ENCODE data around the gene INSYN2B. TPM values are rescaled to one million over a fixed set of nuclear protein-coding genes. Genes with fewer than 3 reads are reported as not detected.

Gene INSYN2B
- total and polyA plus RNA-seq, 2 experiments from 2014 or later, result 10.1 to 43.2 TPM

DNA sequence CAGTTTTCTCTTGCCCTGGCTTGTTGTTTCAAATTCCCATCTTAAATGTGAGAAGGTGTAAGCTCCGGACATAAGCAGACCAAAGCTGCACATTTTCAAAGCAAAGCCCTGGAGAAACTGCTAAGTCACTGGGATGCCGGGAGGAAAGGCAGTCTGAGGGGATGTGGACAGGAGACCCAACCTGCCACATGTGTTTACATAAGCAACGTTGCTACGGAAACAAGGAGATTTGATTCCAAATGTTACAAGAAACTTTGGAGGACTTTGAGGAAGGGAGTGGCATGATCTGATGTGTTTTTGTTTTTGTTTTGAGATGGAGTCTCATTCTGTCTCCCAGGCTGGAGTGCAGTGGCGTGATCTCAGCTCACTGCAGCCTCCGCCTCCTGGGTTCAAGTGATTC, 25.7 kb upstream of the INSYN2B start:
- H3K9me3 ChIP-seq (ENCODE audit: low read depth), result no peaks in the 10 kb centered on the region

GRCh38 chr5:170000155-170000554, 19.9 kb upstream of the INSYN2B start:
- Histone ChIP-seq H3K9ac (no peak overlapping the region), H3K4me2 (ENCODE audit: unreplicated experiment) (no peak overlapping the region), H3K36me3 (ENCODE audit: low read depth) (no peaks in the 10 kb centered on the region), H3F3A (ENCODE audit: insufficient read depth) (no peaks in the 10 kb centered on the region), H3K4me1 (ENCODE audit: insufficient read depth) (no peaks in the 10 kb centered on the region), H3K27me3 (replicated peaks; ENCODE audit: insufficient read depth) (no peaks in the 10 kb centered on the region), H3K9me2 (ENCODE audit: insufficient read depth) (no peaks in the 10 kb centered on the region), H2AFZ (no peak overlapping the region), H3K79me2 (ENCODE audit: insufficient read depth) (no peaks in the 10 kb centered on the region), H3K27ac (no peak overlapping the region), H3K4me3 (no peak overlapping the region), H3K9me3 (ENCODE audit: low read depth) (no peaks in the 10 kb centered on the region), H4K20me1 (ENCODE audit: insufficient read depth) (no peaks in the 10 kb centered on the region)
- WGBS, 2 experiments (ENCODE audit: low coverage in 1 of 2, low lambda C conversion rate in 2 of 2, missing lambda C conversion rate in 2 of 2), result 69% methylated on average over 2 of the region's 2 CpGs
- no peak for TF ChIP-seq EZH2phosphoT487 (IDR thresholded peaks at IDR 0.05; ENCODE audit: insufficient read depth, low read depth)
- TF ChIP-seq EZH2 (IDR thresholded peaks at IDR 0.05; ENCODE audit: insufficient read depth, poor library complexity, severe bottlenecking), result no peak
- in situ Hi-C loops (cut with MboI), result no loop called here
- no peak for DNase-seq

More for the DNA sequence above, 25.7 kb upstream of the INSYN2B start:
- Histone ChIP-seq H3K79me2 (ENCODE audit: insufficient read depth) (no peaks in the 10 kb centered on the region), H3K27me3 (replicated peaks; ENCODE audit: insufficient read depth) (peaks cover 10% of the 10 kb centered on the region; the same call in 1 of the 2 replicates), H3K4me3 (no peak overlapping the region), H2AFZ (no peak overlapping the region), H3K27ac (no peak overlapping the region), H3K9me2 (ENCODE audit: insufficient read depth) (no peaks in the 10 kb centered on the region), H3K4me1 (ENCODE audit: insufficient read depth) (no peaks in the 10 kb centered on the region), H3F3A (ENCODE audit: insufficient read depth) (no peaks in the 10 kb centered on the region), H3K4me2 (ENCODE audit: unreplicated experiment) (no peak overlapping the region), H3K36me3 (ENCODE audit: low read depth) (no peaks in the 10 kb centered on the region), H4K20me1 (ENCODE audit: insufficient read depth) (no peaks in the 10 kb centered on the region), H3K9ac (no peak overlapping the region)
- WGBS, 2 experiments (ENCODE audit: low coverage in 1 of 2, low lambda C conversion rate in 2 of 2, missing lambda C conversion rate in 2 of 2), result 66% methylated on average over 6 of the region's 6 CpGs
- no peak for TF ChIP-seq EZH2phosphoT487 (IDR thresholded peaks at IDR 0.05; ENCODE audit: insufficient read depth, low read depth)
- TF ChIP-seq EZH2 (IDR thresholded peaks at IDR 0.05; ENCODE audit: insufficient read depth, poor library complexity, severe bottlenecking), result no peak
- DNase-seq, result no peak
- in situ Hi-C loops (cut with MboI), result no loop called here

- 90 to 94% methylated on average over 3 of the region's 3 CpGs for whole genome bisulfite sequencing, 2 experiments (ENCODE audit: low coverage in 1 of 2, low lambda C conversion rate in 2 of 2, missing lambda C conversion rate in 2 of 2)
- Histone ChIP-seq H3K79me2 (ENCODE audit: insufficient read depth) (no peaks in the 10 kb centered on the region), H2AFZ (no peak overlapping the region), H3K4me2 (ENCODE audit: unreplicated experiment) (no peak overlapping the region), H3K27me3 (replicated peaks; ENCODE audit: insufficient read depth) (no peaks in the 10 kb centered on the region), H3K4me3 (no peak overlapping the region), H4K20me1 (ENCODE audit: insufficient read depth) (no peaks in the 10 kb centered on the region), H3K27ac (no peak overlapping the region), H3K9ac (no peak overlapping the region), H3K4me1 (ENCODE audit: insufficient read depth) (no peaks in the 10 kb centered on the region), H3F3A (ENCODE audit: insufficient read depth) (no peaks in the 10 kb centered on the region), H3K36me3 (ENCODE audit: low read depth) (no peaks in the 10 kb centered on the region), H3K9me3 (ENCODE audit: low read depth) (no peaks in the 10 kb centered on the region), H3K9me2 (ENCODE audit: insufficient read depth) (no peaks in the 10 kb centered on the region)
- DNase-seq, result no peak
- TF ChIP-seq EZH2phosphoT487 (IDR thresholded peaks at IDR 0.05; ENCODE audit: insufficient read depth, low read depth) (no peak), EZH2 (IDR thresholded peaks at IDR 0.05; ENCODE audit: insufficient read depth, poor library complexity, severe bottlenecking) (no peak)
- in situ Hi-C loops (cut with MboI), result no loop called here
Measured at GRCh38 chr5:169999621-170000020, 19.3 kb upstream of the INSYN2B start.

GRCh38 chr5:169997798-169998197, 17.5 kb upstream of the INSYN2B start:
- no peak for DNase-seq

DNA sequence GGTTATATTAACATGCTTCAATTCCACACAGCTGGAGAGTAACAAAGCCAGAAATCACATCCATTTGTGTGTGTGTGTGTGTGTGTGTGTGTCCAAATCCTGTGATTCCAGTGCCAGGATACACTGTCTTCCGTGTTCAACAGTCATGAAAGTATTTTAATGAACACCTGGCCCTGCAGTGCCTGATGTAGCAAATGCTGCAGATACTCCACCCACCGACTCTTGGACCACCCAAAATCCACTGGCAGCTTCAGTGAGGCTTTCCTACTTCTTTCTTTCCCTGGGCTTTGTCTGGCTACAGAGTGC, 13.1 kb upstream of the INSYN2B start:
- H3K4me2 ChIP-seq (ENCODE audit: unreplicated experiment), result no peak overlapping the region
- TF ChIP-seq EZH2phosphoT487 (IDR thresholded peaks at IDR 0.05; ENCODE audit: insufficient read depth, low read depth), result no peak
- TF ChIP-seq EZH2 (IDR thresholded peaks at IDR 0.05; ENCODE audit: insufficient read depth, poor library complexity, severe bottlenecking), result no peak
- DNase-seq, result no peak
- H4K20me1 ChIP-seq (ENCODE audit: insufficient read depth), result no peaks in the 10 kb centered on the region
- WGBS, 2 experiments (ENCODE audit: low coverage in 1 of 2, low lambda C conversion rate in 2 of 2, missing lambda C conversion rate in 2 of 2), result 11 to 16% methylated on average over 2 of the region's 2 CpGs
- no peaks in the 10 kb centered on the region for H3K9me2 ChIP-seq (ENCODE audit: insufficient read depth)
- H3K79me2 ChIP-seq (ENCODE audit: insufficient read depth), result no peaks in the 10 kb centered on the region
- in situ Hi-C loops (cut with MboI), result no loop called here
- H3K9me3 ChIP-seq (ENCODE audit: low read depth), result no peaks in the 10 kb centered on the region
- no peak overlapping the region for H3K4me3 ChIP-seq
- H3K27ac ChIP-seq, result no peak overlapping the region
- no peaks in the 10 kb centered on the region for H3K4me1 ChIP-seq (ENCODE audit: insufficient read depth)
- no peak overlapping the region for H2AFZ ChIP-seq
- H3K9ac ChIP-seq, result no peak overlapping the region
- H3K27me3 ChIP-seq (replicated peaks; ENCODE audit: insufficient read depth), result no peaks in the 10 kb centered on the region
- no peaks in the 10 kb centered on the region for H3F3A ChIP-seq (ENCODE audit: insufficient read depth)
- no peaks in the 10 kb centered on the region for H3K36me3 ChIP-seq (ENCODE audit: low read depth)

More at GRCh38 chr5:169997798-169998197, 17.5 kb upstream of the INSYN2B start:
- Histone ChIP-seq H3K36me3 (ENCODE audit: low read depth) (no peaks in the 10 kb centered on the region), H3K9ac (no peak overlapping the region), H3K27ac (no peak overlapping the region), H4K20me1 (ENCODE audit: insufficient read depth) (no peaks in the 10 kb centered on the region), H3K79me2 (ENCODE audit: insufficient read depth) (no peaks in the 10 kb centered on the region), H3K9me3 (ENCODE audit: low read depth) (no peaks in the 10 kb centered on the region), H3K4me3 (no peak overlapping the region), H3F3A (ENCODE audit: insufficient read depth) (no peaks in the 10 kb centered on the region), H3K4me1 (ENCODE audit: insufficient read depth) (no peaks in the 10 kb centered on the region), H2AFZ (no peak overlapping the region), H3K27me3 (replicated peaks; ENCODE audit: insufficient read depth) (no peaks in the 10 kb centered on the region), H3K4me2 (ENCODE audit: unreplicated experiment) (no peak overlapping the region), H3K9me2 (ENCODE audit: insufficient read depth) (no peaks in the 10 kb centered on the region)
- in situ Hi-C loops (cut with MboI), result no loop called here
- WGBS, 2 experiments (ENCODE audit: low coverage in 1 of 2, low lambda C conversion rate in 2 of 2, missing lambda C conversion rate in 2 of 2), result 91 to 92% methylated on average over 3 of the region's 3 CpGs
- TF ChIP-seq EZH2phosphoT487 (IDR thresholded peaks at IDR 0.05; ENCODE audit: insufficient read depth, low read depth) (no peak), EZH2 (IDR thresholded peaks at IDR 0.05; ENCODE audit: insufficient read depth, poor library complexity, severe bottlenecking) (no peak)

All from GM23248 (cell line).